HS-27A (cell line): ENCODE results near the gene CCDC82.
A peak's percentile ranks its signal among the peaks of the same experiment; 100 is the strongest.

Source experiments
- DNase-seq: peaks from one replicate; pipeline ENCODE4 v3.0.0-alpha.2; 2012; ENCODE audit warnings: low read depth, missing footprints

CCDC82 gene

DNA sequence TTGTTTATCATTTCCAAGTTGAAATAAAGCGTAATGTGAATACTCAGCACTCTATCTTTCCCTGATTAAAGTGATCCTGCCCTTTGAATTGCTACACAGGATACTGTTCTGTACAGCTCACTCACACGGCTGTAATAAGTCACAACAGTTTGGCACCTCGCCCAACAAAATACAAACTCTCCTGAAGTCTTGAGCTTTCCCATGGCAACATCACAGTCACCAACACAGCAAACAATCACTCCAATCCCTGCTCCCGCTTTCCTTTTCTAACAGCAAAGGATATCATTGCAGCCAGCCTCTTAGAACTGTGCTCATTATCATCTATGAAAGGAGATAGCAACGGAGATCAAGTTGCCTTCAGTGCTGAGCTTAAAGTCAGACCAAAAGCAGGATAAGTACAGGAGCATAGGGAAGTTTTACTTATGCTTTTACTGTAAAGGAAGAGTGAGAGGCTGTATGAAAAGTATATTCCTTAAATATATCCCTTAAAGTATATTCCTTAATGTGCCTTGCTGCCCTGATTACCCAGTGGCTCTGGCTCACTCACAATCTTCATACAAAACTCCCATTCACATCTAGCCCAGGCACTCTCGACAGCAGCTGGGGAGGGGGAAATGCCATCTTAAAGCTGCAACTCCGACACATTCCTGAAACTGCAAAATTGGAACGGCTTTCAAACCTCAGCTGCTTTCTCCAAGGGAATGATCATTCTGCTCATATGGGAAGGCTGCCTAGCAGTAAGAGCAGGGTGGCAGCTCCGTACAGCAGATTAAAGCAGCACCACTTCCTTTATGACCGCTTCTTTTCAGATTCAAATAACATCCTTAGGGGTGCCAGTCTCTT lies 82.6 kb downstream of the CCDC82 start:
- peak; percentile 99 for DNase-seq

DNA sequence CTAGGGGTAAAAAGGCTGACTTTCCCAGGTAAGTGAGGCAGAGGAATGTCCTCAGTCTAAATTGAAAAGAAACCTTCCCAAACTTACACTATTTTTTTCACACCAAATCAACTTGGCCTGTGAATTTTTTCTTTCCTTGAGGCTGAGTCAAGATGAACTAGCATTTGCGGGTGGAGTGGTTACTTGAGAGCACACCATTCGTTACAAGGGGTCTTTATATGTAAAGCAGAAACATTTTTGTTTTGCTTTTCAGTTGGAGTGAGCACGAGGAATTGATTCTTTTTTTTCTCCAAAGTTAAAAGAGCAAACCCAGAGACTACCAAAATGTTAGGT lies 83.1 kb downstream of the CCDC82 start:
- no peak for DNase-seq

DNA sequence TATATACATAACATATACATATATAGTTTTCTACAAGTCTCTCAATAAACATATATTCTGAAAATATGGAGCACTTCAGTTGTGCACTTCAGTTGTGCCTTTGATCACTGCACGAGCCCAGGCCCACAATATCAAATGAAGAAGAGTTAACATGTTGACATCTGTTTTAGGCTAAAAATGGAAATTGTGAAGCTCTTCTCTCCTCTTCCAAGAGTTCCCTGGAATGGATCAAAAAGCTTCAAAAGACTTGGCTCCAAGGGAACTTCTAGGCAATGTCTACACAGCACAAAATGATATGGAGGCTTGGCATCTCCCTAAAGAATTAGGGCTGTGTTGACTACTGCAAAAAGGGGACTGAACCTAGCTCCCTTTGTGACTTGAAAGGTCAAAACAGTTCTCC lies 83.6 kb downstream of the CCDC82 start:
- no peak for DNase-seq

GRCh38 chr11:96303980-96304379 lies 85.7 kb downstream of the CCDC82 start:
- DNase-seq = no peak

- DNase-seq = no peak
Measured at GRCh38 chr11:96303064-96303463, 86.6 kb downstream of the CCDC82 start.
